HepG2 (cell line): ENCODE results near the gene NDUFB10. TPM values are rescaled to one million over a fixed set of nuclear protein-coding genes. Genes with fewer than 3 reads are reported as not detected.

Experiments
- BHLHE40 ChIP-seq: IDR thresholded peaks from 2 replicates; pipeline ENCODE4 v1.6.1; 2011; ENCODE audit warnings: low read length, improper control_type of control experiment
- CHCHD3 ChIP-seq: sonication (generic); formaldehyde crosslinking; IDR thresholded peaks from 2 replicates; pipeline ENCODE4 v1.8.0; 2022; ENCODE audit warnings: mild to moderate bottlenecking, missing genetic modification reagents, moderate library complexity
- GATAD1 ChIP-seq: IDR thresholded peaks from 2 replicates; pipeline ENCODE4 v1.6.1; 2016; ENCODE audit warnings: missing genetic modification reagents, missing compliant biosample characterization
- HMGXB3 ChIP-seq: sonication (generic); formaldehyde crosslinking; IDR thresholded peaks from 2 replicates; pipeline ENCODE4 v1.4.0; 2020; ENCODE audit warnings: missing genetic modification reagents, borderline replicate concordance
- NFE2L2 ChIP-seq: fragments of 150-350 bp; IDR thresholded peaks from 2 replicates; pipeline ENCODE4 v1.6.1; 2014; ENCODE audit warnings: low read length
- NRL ChIP-seq: sonication (generic); formaldehyde crosslinking; IDR thresholded peaks from 2 replicates; pipeline ENCODE4 v1.5.0; 2020; ENCODE audit warnings: missing genetic modification reagents, mild to moderate bottlenecking, moderate library complexity, borderline replicate concordance
- RARG ChIP-seq: sonication (generic); formaldehyde crosslinking; IDR thresholded peaks from 2 replicates; pipeline ENCODE4 v1.4.0; 2020; ENCODE audit warnings: low read depth, mild to moderate bottlenecking, missing genetic modification reagents
- TIGD3 ChIP-seq: sonication (generic); formaldehyde crosslinking; IDR thresholded peaks from 2 replicates; pipeline ENCODE4 v1.5.1; 2020; ENCODE audit warnings: mild to moderate bottlenecking, missing genetic modification reagents, borderline replicate concordance
- ZBTB49 ChIP-seq: sonication (generic); formaldehyde crosslinking; IDR thresholded peaks from 2 replicates; pipeline ENCODE4 v1.4.0; 2020; ENCODE audit warnings: missing genetic modification reagents, borderline replicate concordance
- ZNF331 ChIP-seq: sonication (generic); formaldehyde crosslinking; IDR thresholded peaks from 2 replicates; pipeline ENCODE4 v1.4.0; 2020; ENCODE audit warnings: missing genetic modification reagents
- ZNF441 ChIP-seq: sonication (generic); formaldehyde crosslinking; IDR thresholded peaks from 2 replicates; pipeline ENCODE4 v1.7.0; 2021; ENCODE audit warnings: missing genetic modification reagents, borderline replicate concordance
- ZNF460 ChIP-seq: sonication (generic); formaldehyde crosslinking; IDR thresholded peaks from 2 replicates; pipeline ENCODE4 v1.5.1; 2020; ENCODE audit warnings: missing genetic modification reagents, mild to moderate bottlenecking, borderline replicate concordance
- ZNF580 ChIP-seq: IDR thresholded peaks from 2 replicates; pipeline ENCODE4 v1.6.1; 2016; ENCODE audit warnings: low read depth, borderline replicate concordance
- ZNF704 ChIP-seq: sonication (generic); formaldehyde crosslinking; IDR thresholded peaks from 2 replicates; pipeline ENCODE4 v1.8.1; 2023; ENCODE audit warnings: mild to moderate bottlenecking, inconsistent platforms, moderate library complexity, missing genetic modification reagents, borderline replicate concordance
- polyA plus RNA-seq, 8 experiments: library from polyadenylated mRNA; depleted of rRNA in 3 of 8; stranded (reverse) in 7 of 8; unstranded in 1 of 8; fragments of >200 nt; fragmentation: Illumina TruSeq in 4 of 8; extraction: Trizol in 4 of 8; gene quantifications; 2 replicates each; pipeline versions ENCODE4 v1.2.1 to v1.2.3, GENCODE V29; 2011 to 2016; ENCODE audit warnings: low read depth in 4 of 8, missing spikeins in 1 of 8, mixed read lengths in 1 of 8; ENCODE audit not compliant: insufficient read depth in 1 of 8
- total RNA-seq, 5 experiments: library from RNA; depleted of rRNA; stranded (reverse); fragments of >200 nt; fragmentation: Illumina TruSeq; extraction: Trizol; gene quantifications; 2 replicates each; pipeline ENCODE4 v1.2.3, GENCODE V29; 2016; ENCODE audit warnings: low read depth in 1 of 5

Gene NDUFB10
- total and polyA plus RNA-seq, 2 of the 13 experiments (the other 11 are each of a cell fraction or from before 2014, with no cell fraction given), result 68.6 to 157 TPM

GRCh38 chr16:1971796-1972489 is 12.6 kb downstream of the NDUFB10 start, which contains the start of gene TBL3 (continued):
- peak; percentile 99 for TF ChIP-seq HMGXB3 (CRISPR knock-in tag)
- TF ChIP-seq BHLHE40, result peak; percentile 43; the same call in 1 of the 2 replicates
- no peak for TF ChIP-seq ZBTB49
- TF ChIP-seq ZNF331 (CRISPR knock-in tag), result peak; percentile 94
- TF ChIP-seq NFE2L2, result no peak
- TF ChIP-seq CHCHD3, result no peak
- TF ChIP-seq NRL (CRISPR knock-in tag), result peak; percentile 49
- peak; percentile 34; the same call in 1 of the 2 replicates for TF ChIP-seq ZNF460 (CRISPR knock-in tag)
- TF ChIP-seq ZNF704 (CRISPR knock-in tag), result peak; percentile 70; the same call in 1 of the 2 replicates
- TF ChIP-seq RARG (CRISPR knock-in tag), result no peak
- TF ChIP-seq TIGD3 (CRISPR knock-in tag), result peak; percentile 83; the same call in 1 of the 2 replicates
- peak; percentile 100 for TF ChIP-seq GATAD1
- peak; percentile 74; the same call in 1 of the 2 replicates for TF ChIP-seq ZNF580 (CRISPR knock-in tag)
- TF ChIP-seq ZNF441 (CRISPR knock-in tag), result peak; percentile 55; the same call in 1 of the 2 replicates
